HepG2 (cell line): ENCODE results near the gene TGM1. TPM values are rescaled to one million over a fixed set of nuclear protein-coding genes. Genes with fewer than 3 reads are reported as not detected.

ENCODE experiments used
- ARNT ChIP-seq: fragments of 450-650 bp; IDR thresholded peaks from 2 replicates; pipeline ENCODE4 v1.6.1; 2017
- BHLHE40 ChIP-seq: IDR thresholded peaks from 2 replicates; pipeline ENCODE4 v1.6.1; 2011; ENCODE audit warnings: low read length, improper control_type of control experiment
- CHCHD3 ChIP-seq: sonication (generic); formaldehyde crosslinking; IDR thresholded peaks from 2 replicates; pipeline ENCODE4 v1.8.0; 2022; ENCODE audit warnings: mild to moderate bottlenecking, missing genetic modification reagents, moderate library complexity
- CHD2 ChIP-seq: IDR thresholded peaks from 2 replicates; pipeline ENCODE4 v1.6.1; 2011; ENCODE audit warnings: low read depth, low read length, improper control_type of control experiment
- FOXA1 ChIP-seq, 2 experiments: fragments of 450-650 bp in 1 of 2; sonication (generic) in 1 of 2; formaldehyde crosslinking in 1 of 2; IDR thresholded peaks; 2 replicates each; pipeline versions ENCODE4 v1.4.0 to v1.6.1; 2016 to 2020; ENCODE audit warnings: missing genetic modification reagents in 1 of 2
- GABPA ChIP-seq, 2 experiments: IDR thresholded peaks; 2 replicates each; pipeline ENCODE4 v1.6.1; 2011 to 2016; ENCODE audit warnings: low read depth in 2 of 2, low read length in 1 of 2, missing biosample characterization in 1 of 2, missing genetic modification characterization in 1 of 2
- HCFC1 ChIP-seq: fragments of 150-350 bp; IDR thresholded peaks from 2 replicates; pipeline ENCODE4 v1.6.1; 2014; ENCODE audit warnings: low read depth, low read length
- HMG20B ChIP-seq: conservative IDR thresholded peaks from 2 replicates; pipeline ENCODE4 v1.6.1; 2016; ENCODE audit warnings: missing genetic modification reagents, missing compliant biosample characterization
- JUN ChIP-seq: sonication (generic); formaldehyde crosslinking; IDR thresholded peaks from 2 replicates; pipeline ENCODE4 v1.4.0; 2020; ENCODE audit warnings: mild to moderate bottlenecking, missing genetic modification reagents
- JUNB ChIP-seq: sonication (generic); formaldehyde crosslinking; IDR thresholded peaks from 2 replicates; pipeline ENCODE4 v1.8.0; 2022; ENCODE audit warnings: missing genetic modification reagents, mild to moderate bottlenecking, borderline replicate concordance
- SP4 ChIP-seq: sonication (generic); formaldehyde crosslinking; IDR thresholded peaks from 2 replicates; pipeline ENCODE4 v1.8.1; 2023; ENCODE audit warnings: mild to moderate bottlenecking, missing genetic modification reagents
- ZBTB1 ChIP-seq: sonication (generic); formaldehyde crosslinking; IDR thresholded peaks from 2 replicates; pipeline ENCODE4 v1.4.0; 2020; ENCODE audit warnings: missing genetic modification reagents, borderline replicate concordance
- ZEB1 ChIP-seq: IDR thresholded peaks from 2 replicates; pipeline ENCODE4 v1.6.1; 2012; ENCODE audit warnings: mild to moderate bottlenecking, low read depth, inconsistent platforms; ENCODE audit not compliant: insufficient replicate concordance
- ZNF432 ChIP-seq: sonication (generic); formaldehyde crosslinking; IDR thresholded peaks from 2 replicates; pipeline ENCODE4 v1.5.0; 2020; ENCODE audit warnings: missing genetic modification reagents, mild to moderate bottlenecking, borderline replicate concordance
- ZNF530 ChIP-seq: sonication (generic); formaldehyde crosslinking; IDR thresholded peaks from 2 replicates; pipeline ENCODE4 v1.5.0; 2020; ENCODE audit warnings: low read depth, mild to moderate bottlenecking, missing genetic modification reagents
- ZNF777 ChIP-seq: sonication (generic); formaldehyde crosslinking; IDR thresholded peaks from 2 replicates; pipeline ENCODE4 v1.4.0; 2020; ENCODE audit warnings: missing genetic modification reagents
- polyA plus RNA-seq, 8 experiments: library from polyadenylated mRNA; depleted of rRNA in 3 of 8; stranded (reverse) in 7 of 8; unstranded in 1 of 8; fragments of >200 nt; fragmentation: Illumina TruSeq in 4 of 8; extraction: Trizol in 4 of 8; gene quantifications; 2 replicates each; pipeline versions ENCODE4 v1.2.1 to v1.2.3, GENCODE V29; 2011 to 2016; ENCODE audit warnings: low read depth in 4 of 8, missing spikeins in 1 of 8, mixed read lengths in 1 of 8; ENCODE audit not compliant: insufficient read depth in 1 of 8
- total RNA-seq, 5 experiments: library from RNA; depleted of rRNA; stranded (reverse); fragments of >200 nt; fragmentation: Illumina TruSeq; extraction: Trizol; gene quantifications; 2 replicates each; pipeline ENCODE4 v1.2.3, GENCODE V29; 2016; ENCODE audit warnings: low read depth in 1 of 5
- TF ChIP-seq, protein P1 (sequence below): sonication (generic); formaldehyde crosslinking; IDR thresholded peaks from 2 replicates; pipeline ENCODE4 v1.5.0; 2020; ENCODE audit warnings: mild to moderate bottlenecking, missing genetic modification reagents, borderline replicate concordance
- TF ChIP-seq, protein P2 (sequence below): sonication (generic); formaldehyde crosslinking; IDR thresholded peaks from 2 replicates; pipeline ENCODE4 v1.5.0; 2020; ENCODE audit warnings: missing genetic modification reagents, mild to moderate bottlenecking, borderline replicate concordance
- TF ChIP-seq, protein P3 (sequence below): sonication (generic); formaldehyde crosslinking; IDR thresholded peaks from 2 replicates; pipeline ENCODE4 v1.4.0; 2020; ENCODE audit warnings: mild to moderate bottlenecking, missing genetic modification reagents
- TF ChIP-seq, protein P4 (sequence below): sonication (generic); formaldehyde crosslinking; IDR thresholded peaks from 2 replicates; pipeline ENCODE4 v1.8.0; 2022; ENCODE audit warnings: missing genetic modification reagents, mild to moderate bottlenecking, moderate library complexity, borderline replicate concordance

Gene TGM1
- total and polyA plus RNA-seq, 2 of the 13 experiments (the other 11 are each of a cell fraction or from before 2014, with no cell fraction given), result 3.2 to 10.6 TPM

DNA sequence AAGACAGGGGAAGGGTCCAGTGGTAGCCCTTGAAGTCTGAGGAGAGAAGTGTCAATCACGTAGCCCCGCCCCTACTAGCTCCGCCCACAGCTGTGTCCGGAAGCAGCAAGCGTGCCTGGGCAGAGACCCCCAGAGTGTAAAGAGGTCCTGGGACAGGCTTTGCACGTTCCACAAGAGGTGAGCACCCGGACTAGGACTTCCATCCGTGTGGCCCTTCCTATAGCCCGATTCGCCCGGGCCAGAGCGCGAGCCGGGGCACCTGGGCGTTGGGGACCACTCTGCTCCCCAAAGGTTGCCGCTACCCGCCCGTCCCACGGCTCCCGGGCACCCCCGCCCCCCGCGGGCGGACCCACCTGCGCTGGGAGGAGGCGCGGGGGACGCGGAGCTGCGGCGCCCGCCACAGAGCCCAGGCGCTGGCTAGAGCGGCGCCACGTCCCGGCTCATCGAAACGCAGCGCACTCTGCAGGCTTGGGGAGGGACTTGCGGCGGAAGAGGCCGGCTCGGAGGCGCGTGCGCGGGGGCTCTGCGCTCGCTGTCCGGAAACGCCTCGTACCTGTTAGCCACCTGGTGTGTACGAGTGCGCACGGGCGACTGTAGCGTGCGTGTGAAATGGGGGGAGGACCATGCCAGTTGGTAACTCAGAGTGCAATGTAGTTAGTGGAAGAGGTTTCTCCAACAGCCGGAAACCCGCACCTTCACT lies 8.3 kb upstream of the TGM1 start, which contains the start of gene RABGGTA (continued):
- TF ChIP-seq ZBTB1 (CRISPR knock-in tag) (0 out of 2 replicates have a peak, but pooled peaks have one; percentile 3), JUNB (CRISPR knock-in tag) (peak; percentile 91), HMG20B (CRISPR knock-in tag) (peak; percentile 85), FOXA1 (IDR thresholded peaks at IDR 0.05) (no peak), FOXA1 (CRISPR knock-in tag; IDR thresholded peaks at IDR 0.05) (peak; percentile 84), CHD2 (peak; percentile 51), HCFC1 (peak; percentile 67; the same call in 1 of the 2 replicates), ZNF777 (CRISPR knock-in tag) (peak; percentile 84), BHLHE40 (peak; percentile 78), ARNT (no peak), SP4 (peak; percentile 99), JUN (CRISPR knock-in tag) (peak; percentile 87), ZEB1 (no peak), CHCHD3 (peak; percentile 91), ZNF530 (CRISPR knock-in tag) (no peak), ZNF432 (CRISPR knock-in tag) (no peak), GABPA (IDR thresholded peaks at IDR 0.05; ENCODE audit: low read depth, low read length) (no peak), GABPA (CRISPR knock-in tag; IDR thresholded peaks at IDR 0.05; ENCODE audit: low read depth) (peak; percentile 91)
- TF ChIP-seq, protein P1, sequence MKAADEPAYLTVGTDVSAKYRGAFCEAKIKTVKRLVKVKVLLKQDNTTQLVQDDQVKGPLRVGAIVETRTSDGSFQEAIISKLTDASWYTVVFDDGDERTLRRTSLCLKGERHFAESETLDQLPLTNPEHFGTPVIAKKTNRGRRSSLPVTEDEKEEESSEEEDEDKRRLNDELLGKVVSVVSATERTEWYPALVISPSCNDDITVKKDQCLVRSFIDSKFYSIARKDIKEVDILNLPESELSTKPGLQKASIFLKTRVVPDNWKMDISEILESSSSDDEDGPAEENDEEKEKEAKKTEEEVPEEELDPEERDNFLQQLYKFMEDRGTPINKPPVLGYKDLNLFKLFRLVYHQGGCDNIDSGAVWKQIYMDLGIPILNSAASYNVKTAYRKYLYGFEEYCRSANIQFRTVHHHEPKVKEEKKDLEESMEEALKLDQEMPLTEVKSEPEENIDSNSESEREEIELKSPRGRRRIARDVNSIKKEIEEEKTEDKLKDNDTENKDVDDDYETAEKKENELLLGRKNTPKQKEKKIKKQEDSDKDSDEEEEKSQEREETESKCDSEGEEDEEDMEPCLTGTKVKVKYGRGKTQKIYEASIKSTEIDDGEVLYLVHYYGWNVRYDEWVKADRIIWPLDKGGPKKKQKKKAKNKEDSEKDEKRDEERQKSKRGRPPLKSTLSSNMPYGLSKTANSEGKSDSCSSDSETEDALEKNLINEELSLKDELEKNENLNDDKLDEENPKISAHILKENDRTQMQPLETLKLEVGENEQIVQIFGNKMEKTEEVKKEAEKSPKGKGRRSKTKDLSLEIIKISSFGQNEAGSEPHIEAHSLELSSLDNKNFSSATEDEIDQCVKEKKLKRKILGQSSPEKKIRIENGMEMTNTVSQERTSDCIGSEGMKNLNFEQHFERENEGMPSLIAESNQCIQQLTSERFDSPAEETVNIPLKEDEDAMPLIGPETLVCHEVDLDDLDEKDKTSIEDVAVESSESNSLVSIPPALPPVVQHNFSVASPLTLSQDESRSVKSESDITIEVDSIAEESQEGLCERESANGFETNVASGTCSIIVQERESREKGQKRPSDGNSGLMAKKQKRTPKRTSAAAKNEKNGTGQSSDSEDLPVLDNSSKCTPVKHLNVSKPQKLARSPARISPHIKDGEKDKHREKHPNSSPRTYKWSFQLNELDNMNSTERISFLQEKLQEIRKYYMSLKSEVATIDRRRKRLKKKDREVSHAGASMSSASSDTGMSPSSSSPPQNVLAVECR (CRISPR knock-in tag), result peak; percentile 100
- TF ChIP-seq, protein P2, sequence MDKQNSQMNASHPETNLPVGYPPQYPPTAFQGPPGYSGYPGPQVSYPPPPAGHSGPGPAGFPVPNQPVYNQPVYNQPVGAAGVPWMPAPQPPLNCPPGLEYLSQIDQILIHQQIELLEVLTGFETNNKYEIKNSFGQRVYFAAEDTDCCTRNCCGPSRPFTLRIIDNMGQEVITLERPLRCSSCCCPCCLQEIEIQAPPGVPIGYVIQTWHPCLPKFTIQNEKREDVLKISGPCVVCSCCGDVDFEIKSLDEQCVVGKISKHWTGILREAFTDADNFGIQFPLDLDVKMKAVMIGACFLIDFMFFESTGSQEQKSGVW (CRISPR knock-in tag), result peak; percentile 80; the same call in 1 of the 2 replicates
- TF ChIP-seq, protein P3, sequence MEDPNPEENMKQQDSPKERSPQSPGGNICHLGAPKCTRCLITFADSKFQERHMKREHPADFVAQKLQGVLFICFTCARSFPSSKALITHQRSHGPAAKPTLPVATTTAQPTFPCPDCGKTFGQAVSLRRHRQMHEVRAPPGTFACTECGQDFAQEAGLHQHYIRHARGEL (CRISPR knock-in tag), result peak; percentile 85
- TF ChIP-seq, protein P4, sequence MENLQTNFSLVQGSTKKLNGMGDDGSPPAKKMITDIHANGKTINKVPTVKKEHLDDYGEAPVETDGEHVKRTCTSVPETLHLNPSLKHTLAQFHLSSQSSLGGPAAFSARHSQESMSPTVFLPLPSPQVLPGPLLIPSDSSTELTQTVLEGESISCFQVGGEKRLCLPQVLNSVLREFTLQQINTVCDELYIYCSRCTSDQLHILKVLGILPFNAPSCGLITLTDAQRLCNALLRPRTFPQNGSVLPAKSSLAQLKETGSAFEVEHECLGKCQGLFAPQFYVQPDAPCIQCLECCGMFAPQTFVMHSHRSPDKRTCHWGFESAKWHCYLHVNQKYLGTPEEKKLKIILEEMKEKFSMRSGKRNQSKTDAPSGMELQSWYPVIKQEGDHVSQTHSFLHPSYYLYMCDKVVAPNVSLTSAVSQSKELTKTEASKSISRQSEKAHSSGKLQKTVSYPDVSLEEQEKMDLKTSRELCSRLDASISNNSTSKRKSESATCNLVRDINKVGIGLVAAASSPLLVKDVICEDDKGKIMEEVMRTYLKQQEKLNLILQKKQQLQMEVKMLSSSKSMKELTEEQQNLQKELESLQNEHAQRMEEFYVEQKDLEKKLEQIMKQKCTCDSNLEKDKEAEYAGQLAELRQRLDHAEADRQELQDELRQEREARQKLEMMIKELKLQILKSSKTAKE (CRISPR knock-in tag), result peak; percentile 91
